HCT116 (cell line): ENCODE data around the gene NOX1. TPM values are rescaled to one million over a fixed set of nuclear protein-coding genes. Genes with fewer than 3 reads are reported as not detected.

Source experiments
- ATAC-seq: fragments of 200-7000 bp; cut with Tn5 transposase; 2 replicates; pipeline ENCODE4 v1.9.1; 2020; ENCODE audit warnings: mild to moderate bottlenecking, moderate library complexity
- BruUV-seq: library from RNA; stranded (reverse); fragments of 400-500 nt; replicated peaks from 2 replicates; lab custom pipeline; 2021; lab: Mats Ljungman, UMichigan
- CTCF ChIA-PET: fragments of 300-600 bp; sonication (Branson Sonifier 250); formaldehyde crosslinking; loops from one replicate; lab custom pipeline; 2021; ENCODE audit warnings: antibody characterized with exemption; lab: Charles Lee
- POLR2A ChIA-PET: fragments of 300-600, 350-600 bp; sonication (Branson Sonifier 250); formaldehyde crosslinking; loops from one replicate; lab custom pipeline; 2021; ENCODE audit warnings: antibody characterized with exemption; lab: Charles Lee
- RAD21 ChIA-PET, 2 experiments: fragments of 300-600 bp; sonication (Branson Sonifier 250); formaldehyde crosslinking; loops; one replicate each; lab custom pipeline; 2023; ENCODE audit warnings: low total read pairs in 2 of 2; ENCODE audit not compliant: uncharacterized antibody in 2 of 2, unreplicated experiment in 2 of 2, low non-redundant PET in 1 of 2; lab: Charles Lee
- DNase-seq: peaks from one replicate; pipeline ENCODE4 v3.0.0-alpha.2; 2010; ENCODE audit warnings: low read depth, low spot score
- H2AFZ ChIP-seq: fragments of 200-600 bp; shearing (Covaris generic), sonication (generic); 2 replicates; pipeline ENCODE4 v1.6.1; 2017; ENCODE audit warnings: low read depth, mixed run types, mixed read lengths, antibody characterized with exemption, low read length; ENCODE audit not compliant: poor library complexity, severe bottlenecking
- H3K27ac ChIP-seq: 2 replicates; pipeline ENCODE4 v1.5.1; 2012; ENCODE audit warnings: low read depth, low read length
- H3K27me3 ChIP-seq: fragments of 200-600 bp; sonication (generic); 2 replicates; pipeline ENCODE4 v1.6.1; 2016; ENCODE audit warnings: mixed run types, low read length, mixed read lengths; ENCODE audit not compliant: insufficient read depth
- H3K36me3 ChIP-seq, 2 experiments: fragments of 200-500 bp in 1 of 2; fragments of 200-600 bp in 1 of 2; sonication (Bioruptor generic) in 1 of 2; sonication (generic) in 1 of 2; 2 replicates each; pipeline versions ENCODE4 v1.5.1 to v1.6.1; 2014 to 2016; ENCODE audit warnings: low read length in 2 of 2, inconsistent platforms in 1 of 2, mixed read lengths in 1 of 2, mixed run types in 1 of 2; ENCODE audit not compliant: insufficient read depth in 2 of 2, control insufficient read depth in 1 of 2
- H3K4me1 ChIP-seq, 2 experiments: fragments of 200-600 bp in 1 of 2; sonication (generic) in 1 of 2; 2 replicates each; pipeline versions ENCODE4 v1.5.1 to v1.6.1; 2012 to 2017; ENCODE audit warnings: low read length in 2 of 2, inconsistent platforms in 1 of 2, mild to moderate bottlenecking in 1 of 2, mixed read lengths in 1 of 2, mixed run types in 1 of 2, moderate library complexity in 1 of 2; ENCODE audit not compliant: insufficient read depth in 2 of 2, control insufficient read depth in 1 of 2
- H3K4me2 ChIP-seq: fragments of 200-600 bp; sonication (generic); 2 replicates; pipeline ENCODE4 v1.6.1; 2017; ENCODE audit warnings: mixed run types, low read length, mixed read lengths
- H3K4me3 ChIP-seq, 2 experiments: fragments of 200-600 bp in 1 of 2; sonication (generic) in 1 of 2; replicated peaks in 1 of 2; 2 replicates each; pipeline ENCODE4 v1.5.1; 2011 to 2016; ENCODE audit warnings: low read length in 2 of 2, control low read depth in 1 of 2, low read depth in 1 of 2, mild to moderate bottlenecking in 1 of 2, mixed read lengths in 1 of 2, mixed run types in 1 of 2
- H3K79me2 ChIP-seq: fragments of 200-600 bp; sonication (generic); 2 replicates; pipeline ENCODE4 v1.6.1; 2017; ENCODE audit warnings: mild to moderate bottlenecking, mixed run types, low read length, moderate library complexity, mixed read lengths; ENCODE audit not compliant: insufficient read depth
- H3K9ac ChIP-seq: fragments of 200-600 bp; sonication (generic); 2 replicates; pipeline ENCODE4 v1.6.1; 2016; ENCODE audit warnings: low read length, mixed read lengths
- H3K9me2 ChIP-seq: fragments of 200-600 bp; sonication (generic), shearing (Covaris generic); 2 replicates; pipeline ENCODE4 v1.6.1; 2017; ENCODE audit warnings: mixed run types, mild to moderate bottlenecking, moderate library complexity; ENCODE audit not compliant: insufficient read depth
- H3K9me3 ChIP-seq, 2 experiments: fragments of 200-500 bp in 1 of 2; fragments of 200-600 bp in 1 of 2; sonication (Bioruptor generic) in 1 of 2; sonication (generic) in 1 of 2; 2 replicates each; pipeline ENCODE4 v1.6.1; 2014 to 2017; ENCODE audit warnings: low read length in 2 of 2, mixed read lengths in 2 of 2, inconsistent platforms in 1 of 2, low read depth in 1 of 2, mild to moderate bottlenecking in 1 of 2, mixed run types in 1 of 2, moderate library complexity in 1 of 2; ENCODE audit not compliant: control insufficient read depth in 1 of 2, insufficient read depth in 1 of 2
- H4K20me1 ChIP-seq: fragments of 200-600 bp; sonication (generic), shearing (Covaris generic); 2 replicates; pipeline ENCODE4 v1.6.1; 2017; ENCODE audit warnings: mixed run types, mild to moderate bottlenecking, moderate library complexity; ENCODE audit not compliant: insufficient read depth
- JUND ChIP-seq: IDR thresholded peaks from 2 replicates; pipeline ENCODE4 v1.6.1; 2012
- SP1 ChIP-seq: IDR thresholded peaks from 2 replicates; pipeline ENCODE4 v1.6.1; 2012; ENCODE audit warnings: low read depth
- ZFX ChIP-seq: fragments of 450-650 bp; IDR thresholded peaks from 2 replicates; pipeline ENCODE4 v1.6.1; 2017
- ZNF274 ChIP-seq: fragments of 200-500 bp; sonication (Bioruptor generic); IDR thresholded peaks from 2 replicates; pipeline ENCODE4 v1.6.1; 2014; ENCODE audit warnings: mild to moderate bottlenecking, low read depth, low read length, inconsistent platforms
- intact Hi-C: fragments of 100-400 bp; cut with micrococcal nuclease; formaldehyde crosslinking; loops from 2 replicates; pipeline ENCODE4 v1.10.0; 2022
- total RNA-seq: library from RNA; stranded (reverse); gene quantifications from one replicate; pipeline ENCODE4 v1.2.1, GENCODE V29; 2021; ENCODE audit not compliant: unreplicated experiment
- TF ChIP-seq, protein P1 (sequence below), 3 experiments: fragments of 200-600 bp in 1 of 3; sonication (generic) in 1 of 3; IDR thresholded peaks in 2 of 3; conservative IDR thresholded peaks in 1 of 3; 2 replicates each; pipeline ENCODE4 v1.5.1; 2012 to 2017; ENCODE audit warnings: low read depth in 2 of 3, low read length in 2 of 3, antibody characterized with exemption in 1 of 3, borderline replicate concordance in 1 of 3, control low read depth in 1 of 3, mild to moderate bottlenecking in 1 of 3, mixed read lengths in 1 of 3, mixed run types in 1 of 3, moderate library complexity in 1 of 3; ENCODE audit not compliant: insufficient read depth in 1 of 3
- TF ChIP-seq, protein P2 (sequence below): IDR thresholded peaks from 2 replicates; pipeline ENCODE4 v1.6.1; 2012
- TF ChIP-seq, protein P3 (sequence below): IDR thresholded peaks from 2 replicates; pipeline ENCODE4 v1.6.1; 2011; ENCODE audit warnings: mild to moderate bottlenecking, low read length, moderate library complexity; ENCODE audit not compliant: insufficient replicate concordance; ENCODE audit errors: extremely low read depth

NOX1 gene
- total RNA-seq, 1 experiment from 2014 or later, result not detected

DNA sequence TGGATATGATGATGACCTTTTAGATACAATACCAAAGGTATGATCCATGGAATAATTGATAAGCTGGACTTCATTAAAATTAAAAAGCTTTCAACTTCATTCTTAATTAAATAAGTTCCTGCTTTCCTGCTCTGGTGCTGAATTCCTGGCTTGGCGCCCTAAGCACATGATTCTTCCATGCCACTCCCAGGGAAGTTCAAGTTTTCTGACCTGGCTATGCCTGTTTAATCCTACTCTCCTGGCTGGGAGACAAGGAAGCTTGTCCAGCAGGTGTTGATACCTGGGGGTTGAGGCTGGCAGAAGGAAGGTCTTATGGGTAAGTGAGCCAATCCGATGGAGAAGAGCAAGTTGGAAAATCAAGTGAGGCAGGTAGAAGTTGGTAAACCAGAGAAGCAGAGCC lies 30.3 kb upstream of the NOX1 start:
- no peak for DNase-seq
- no peak overlapping the region for H3K4me3 ChIP-seq
- no peak overlapping the region for H3K9ac ChIP-seq
- no peak overlapping the region for H2AFZ ChIP-seq
- ChIA-PET CTCF (no interaction called here), RAD21 (no interaction called here)
- intact Hi-C loops, result no loop called here
- H3K27me3 ChIP-seq, result no peaks in the 10 kb centered on the region
- no peaks in the 10 kb centered on the region for H3K4me1 ChIP-seq
- H4K20me1 ChIP-seq, result no peaks in the 10 kb centered on the region
- TF ChIP-seq ZNF274 (no peak), SP1 (no peak), ZFX (no peak), JUND (no peak)
- TF ChIP-seq, protein P1, sequence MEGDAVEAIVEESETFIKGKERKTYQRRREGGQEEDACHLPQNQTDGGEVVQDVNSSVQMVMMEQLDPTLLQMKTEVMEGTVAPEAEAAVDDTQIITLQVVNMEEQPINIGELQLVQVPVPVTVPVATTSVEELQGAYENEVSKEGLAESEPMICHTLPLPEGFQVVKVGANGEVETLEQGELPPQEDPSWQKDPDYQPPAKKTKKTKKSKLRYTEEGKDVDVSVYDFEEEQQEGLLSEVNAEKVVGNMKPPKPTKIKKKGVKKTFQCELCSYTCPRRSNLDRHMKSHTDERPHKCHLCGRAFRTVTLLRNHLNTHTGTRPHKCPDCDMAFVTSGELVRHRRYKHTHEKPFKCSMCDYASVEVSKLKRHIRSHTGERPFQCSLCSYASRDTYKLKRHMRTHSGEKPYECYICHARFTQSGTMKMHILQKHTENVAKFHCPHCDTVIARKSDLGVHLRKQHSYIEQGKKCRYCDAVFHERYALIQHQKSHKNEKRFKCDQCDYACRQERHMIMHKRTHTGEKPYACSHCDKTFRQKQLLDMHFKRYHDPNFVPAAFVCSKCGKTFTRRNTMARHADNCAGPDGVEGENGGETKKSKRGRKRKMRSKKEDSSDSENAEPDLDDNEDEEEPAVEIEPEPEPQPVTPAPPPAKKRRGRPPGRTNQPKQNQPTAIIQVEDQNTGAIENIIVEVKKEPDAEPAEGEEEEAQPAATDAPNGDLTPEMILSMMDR (IDR thresholded peaks at IDR 0.05 in 2 of 3, conservative IDR thresholded peaks at IDR 0.05 in 1 of 3; ENCODE audit: borderline replicate concordance in 1 of 3, insufficient read depth in 1 of 3, low read depth in 2 of 3, low read length in 2 of 3), result no peak
- TF ChIP-seq, protein P2, sequence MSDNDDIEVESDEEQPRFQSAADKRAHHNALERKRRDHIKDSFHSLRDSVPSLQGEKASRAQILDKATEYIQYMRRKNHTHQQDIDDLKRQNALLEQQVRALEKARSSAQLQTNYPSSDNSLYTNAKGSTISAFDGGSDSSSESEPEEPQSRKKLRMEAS, result no peak
- TF ChIP-seq, protein P3, sequence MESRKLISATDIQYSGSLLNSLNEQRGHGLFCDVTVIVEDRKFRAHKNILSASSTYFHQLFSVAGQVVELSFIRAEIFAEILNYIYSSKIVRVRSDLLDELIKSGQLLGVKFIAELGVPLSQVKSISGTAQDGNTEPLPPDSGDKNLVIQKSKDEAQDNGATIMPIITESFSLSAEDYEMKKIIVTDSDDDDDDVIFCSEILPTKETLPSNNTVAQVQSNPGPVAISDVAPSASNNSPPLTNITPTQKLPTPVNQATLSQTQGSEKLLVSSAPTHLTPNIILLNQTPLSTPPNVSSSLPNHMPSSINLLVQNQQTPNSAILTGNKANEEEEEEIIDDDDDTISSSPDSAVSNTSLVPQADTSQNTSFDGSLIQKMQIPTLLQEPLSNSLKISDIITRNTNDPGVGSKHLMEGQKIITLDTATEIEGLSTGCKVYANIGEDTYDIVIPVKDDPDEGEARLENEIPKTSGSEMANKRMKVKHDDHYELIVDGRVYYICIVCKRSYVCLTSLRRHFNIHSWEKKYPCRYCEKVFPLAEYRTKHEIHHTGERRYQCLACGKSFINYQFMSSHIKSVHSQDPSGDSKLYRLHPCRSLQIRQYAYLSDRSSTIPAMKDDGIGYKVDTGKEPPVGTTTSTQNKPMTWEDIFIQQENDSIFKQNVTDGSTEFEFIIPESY, result no peak
- TF ChIP-seq, all 23 proteins: peak for 0
- H3K4me2 ChIP-seq, result no peak overlapping the region
- H3K27ac ChIP-seq, result no peak overlapping the region
- H3K36me3 ChIP-seq, result no peaks in the 10 kb centered on the region
- H3K9me2 ChIP-seq, result no peaks in the 10 kb centered on the region
- POLR2A ChIA-PET, result no interaction called here
- H3K9me3 ChIP-seq, result no peaks in the 10 kb centered on the region
- no peaks in the 10 kb centered on the region for H3K79me2 ChIP-seq
- BruUV-seq, result no TSS peak
- ATAC-seq, result no peak
